ENCODE data around the gene PTPN14.
"Not testable (repeated sequence)": the region's sequence is repeated elsewhere in the genome, so short reads cannot be mapped to it uniquely, and the experiment has no call there.

The PTPN14 gene

DNA sequence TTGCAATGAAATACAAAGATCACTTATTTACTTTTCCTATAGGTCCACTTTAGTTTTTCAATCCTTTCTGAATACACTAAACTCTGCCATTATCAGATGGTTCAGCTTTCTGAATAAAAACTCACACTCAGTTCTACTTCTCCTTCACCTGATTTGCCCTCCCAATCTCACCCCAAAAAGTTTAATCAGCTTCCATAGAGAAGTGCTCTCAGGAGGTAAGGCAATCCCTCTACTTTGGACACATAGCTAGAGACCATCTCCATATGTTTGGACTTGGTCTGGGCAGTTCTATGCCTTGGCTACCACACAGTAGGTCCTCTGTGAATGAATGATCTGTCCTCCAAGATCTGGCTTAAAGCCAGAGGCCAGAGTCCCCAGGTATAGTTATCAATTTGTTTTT lies 40.9 kb downstream of the PTPN14 start:
- DNase-seq (ENCODE audit: low read depth): no peak

DNA sequence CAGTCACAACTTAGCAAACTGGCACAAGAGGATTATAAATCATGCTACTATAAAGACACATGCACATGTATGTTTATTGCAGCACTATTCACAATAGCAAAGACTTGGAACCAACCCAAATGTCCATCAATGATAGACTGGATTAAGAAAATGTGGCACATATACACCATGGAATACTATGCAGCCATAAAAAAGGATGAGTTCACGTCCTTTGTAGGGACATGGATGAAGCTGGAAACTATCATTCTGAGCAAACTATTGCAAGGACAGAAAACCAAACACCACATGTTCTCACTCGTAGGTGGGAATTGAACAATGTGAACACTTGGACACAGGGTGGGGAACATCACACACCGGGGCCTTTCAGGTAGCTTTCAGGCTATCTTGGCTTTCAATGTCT lies 41.8 kb downstream of the PTPN14 start:
- not testable (repeated sequence) for DNase-seq (ENCODE audit: low read depth)

DNA sequence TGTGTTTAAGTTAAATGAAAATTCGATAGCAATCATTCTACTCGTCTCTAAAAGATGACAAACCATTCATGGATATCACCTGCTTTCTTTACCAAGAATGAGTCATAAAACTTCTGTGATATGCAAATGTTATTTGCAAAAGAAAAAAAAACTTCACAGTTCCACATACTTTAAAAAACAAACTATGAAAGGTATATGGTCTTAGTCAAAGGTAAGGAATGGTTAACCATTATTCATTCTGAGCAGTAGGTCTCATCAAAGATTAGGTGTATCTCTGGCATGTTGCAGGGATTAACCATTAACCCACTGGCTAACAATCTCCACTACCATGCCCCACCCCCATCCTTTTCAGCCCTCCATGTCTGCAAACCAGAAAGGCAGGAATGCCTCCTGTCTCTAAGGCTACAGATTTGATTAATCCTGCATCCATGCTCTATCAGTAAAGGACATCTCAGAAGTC lies 44.4 kb downstream of the PTPN14 start:
- no peak for DNase-seq (ENCODE audit: low read depth)

DNA sequence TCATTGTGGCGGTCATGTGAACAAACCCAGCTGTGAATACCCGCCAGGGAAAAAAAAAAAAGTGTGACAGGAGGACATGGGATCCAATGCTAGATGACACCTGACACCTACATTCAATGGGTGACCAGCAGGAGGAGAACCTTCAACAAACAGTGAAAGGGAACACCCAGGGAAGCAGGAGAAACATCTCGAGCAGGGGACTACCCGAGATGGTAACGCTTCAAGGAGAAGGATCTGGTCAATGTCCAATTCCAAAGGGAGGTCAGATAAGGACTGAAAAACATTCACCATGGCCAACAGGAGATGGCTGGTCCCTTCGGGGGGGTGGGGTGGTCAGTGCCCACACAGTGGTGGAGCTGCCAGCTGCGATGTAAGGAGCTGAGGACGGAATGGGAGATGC lies 46.3 kb downstream of the PTPN14 start:
- DNase-seq (ENCODE audit: low read depth): no peak

DNA sequence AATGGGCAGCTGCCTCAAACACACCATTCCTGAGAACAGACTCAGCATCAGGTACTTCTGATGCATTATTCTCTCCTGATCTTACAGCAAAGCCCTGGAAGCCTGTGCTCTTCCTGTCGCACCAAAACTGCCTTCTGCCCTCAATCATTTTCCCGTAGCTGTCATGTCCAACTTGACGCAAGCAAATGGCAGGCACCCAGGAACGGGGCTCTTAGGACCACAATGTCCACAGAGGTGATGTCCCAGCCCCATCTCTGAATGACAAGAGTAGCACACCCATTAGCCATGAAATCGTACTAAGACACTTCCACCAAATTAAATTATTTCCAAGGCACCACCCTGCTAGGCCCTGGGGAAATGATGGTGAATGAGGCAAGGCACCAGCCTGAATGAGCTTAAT lies 47.1 kb downstream of the PTPN14 start:
- no peak for DNase-seq (ENCODE audit: low read depth)

DNA sequence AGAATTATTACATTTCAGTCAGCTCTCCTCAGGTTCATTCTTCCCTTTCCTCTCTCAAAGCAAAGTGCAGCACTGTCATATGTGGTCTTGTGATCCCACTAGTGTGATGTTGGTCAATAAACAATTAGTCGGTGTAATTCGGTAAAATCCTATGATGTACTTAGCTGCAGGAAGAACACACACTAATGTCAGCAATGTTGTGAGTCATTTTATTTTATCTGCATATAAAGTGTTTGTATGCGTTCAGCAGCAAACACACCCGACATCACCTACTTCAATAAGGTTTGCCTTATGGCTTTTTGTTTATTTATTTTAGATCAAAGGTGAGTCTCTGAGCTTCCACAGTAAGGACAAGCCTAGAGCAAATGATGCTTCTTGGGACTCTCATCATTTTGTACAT lies 47.8 kb downstream of the PTPN14 start:
- DNase-seq (ENCODE audit: low read depth): no peak

DNA sequence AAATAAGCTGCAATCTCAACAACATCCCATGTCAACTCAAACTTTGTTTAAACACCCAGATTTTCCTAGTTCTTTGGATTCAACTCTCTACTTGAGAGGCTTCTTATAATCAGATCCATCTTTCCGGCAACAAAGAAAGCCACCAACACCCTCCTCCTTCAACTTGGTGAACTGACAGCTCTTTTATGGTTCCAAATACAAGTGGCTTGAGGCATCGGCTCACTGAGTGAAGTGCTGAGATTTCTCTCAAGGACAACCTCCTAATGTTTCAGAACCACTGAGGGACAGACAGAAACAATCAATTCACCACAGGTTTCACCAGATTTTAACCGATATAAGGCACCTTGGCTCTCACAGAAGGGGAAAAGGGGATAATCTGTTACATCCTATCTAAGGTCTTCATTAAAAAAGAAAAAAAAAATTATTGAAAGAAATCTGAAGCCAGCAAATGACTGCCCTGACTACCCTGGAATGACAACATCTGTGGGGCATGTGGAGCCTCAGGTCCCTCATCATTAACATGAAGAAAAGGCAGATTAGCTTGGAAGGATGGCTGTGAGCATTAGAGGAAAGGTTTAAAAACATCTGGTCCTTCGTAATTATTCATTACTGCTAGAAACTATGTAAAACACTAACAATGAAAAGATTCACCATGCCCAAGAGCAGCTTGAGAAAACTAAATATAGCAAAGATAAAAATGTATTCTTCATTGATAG lies 50.9 kb downstream of the PTPN14 start:
- no peak for DNase-seq (ENCODE audit: low read depth)

DNA sequence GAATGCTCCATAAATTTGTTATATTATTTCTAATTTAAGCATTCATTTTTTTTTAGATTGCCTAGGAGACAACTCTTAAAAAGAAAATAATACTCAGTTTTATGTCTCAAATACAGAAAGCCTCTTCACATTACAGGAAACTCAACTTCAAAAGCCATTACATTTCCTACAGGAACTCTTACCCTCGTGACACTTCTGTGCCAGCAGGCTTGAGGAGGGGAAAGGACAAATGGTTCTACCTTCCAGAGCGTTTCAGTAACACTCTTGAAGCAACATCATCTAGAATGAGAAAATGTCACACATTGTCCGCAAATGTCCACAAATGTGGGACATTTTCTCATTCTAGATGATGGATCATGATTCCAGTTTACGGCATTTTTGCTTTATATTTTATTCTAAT lies 51.7 kb downstream of the PTPN14 start:
- DNase-seq (ENCODE audit: low read depth): no peak

DNA sequence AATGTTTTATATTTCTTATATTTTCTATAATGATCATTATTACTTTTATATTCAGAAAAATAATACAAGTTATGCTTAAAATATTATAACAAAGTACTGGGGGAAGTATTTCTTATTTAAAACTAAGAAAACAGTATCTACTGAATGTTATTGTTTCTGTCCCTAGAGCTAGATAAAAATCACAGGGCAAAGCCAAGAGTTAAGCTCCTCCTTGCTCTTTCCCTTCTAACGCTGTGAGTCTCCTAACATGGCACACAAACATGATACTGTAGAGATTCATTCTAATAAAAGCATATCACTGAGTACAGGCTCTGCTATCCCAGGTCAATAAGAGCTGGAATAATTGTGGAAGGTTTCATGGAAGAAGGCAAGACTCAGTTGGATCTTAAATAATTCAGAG lies 53.4 kb downstream of the PTPN14 start:
- DNase-seq (ENCODE audit: low read depth): no peak

DNA sequence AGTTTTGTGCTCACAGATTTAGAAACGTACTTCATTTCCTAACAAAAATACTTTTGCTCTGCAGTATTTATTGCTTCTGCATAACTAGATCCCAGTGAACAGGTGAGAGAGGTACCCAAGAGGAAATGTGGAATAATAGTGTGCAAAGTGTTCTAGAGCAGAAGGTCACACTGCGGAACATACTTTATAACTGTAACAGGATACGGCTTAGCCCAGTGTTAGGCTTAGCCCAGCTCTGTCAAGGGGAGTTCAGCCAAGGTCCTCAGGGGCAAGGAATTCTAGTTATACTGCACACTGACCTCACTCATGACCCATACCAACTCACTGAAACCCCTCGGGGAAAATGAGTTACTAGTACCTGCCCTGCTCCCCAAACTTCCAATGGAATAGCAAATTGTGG lies 55.3 kb downstream of the PTPN14 start:
- no peak for DNase-seq (ENCODE audit: low read depth)

DNA sequence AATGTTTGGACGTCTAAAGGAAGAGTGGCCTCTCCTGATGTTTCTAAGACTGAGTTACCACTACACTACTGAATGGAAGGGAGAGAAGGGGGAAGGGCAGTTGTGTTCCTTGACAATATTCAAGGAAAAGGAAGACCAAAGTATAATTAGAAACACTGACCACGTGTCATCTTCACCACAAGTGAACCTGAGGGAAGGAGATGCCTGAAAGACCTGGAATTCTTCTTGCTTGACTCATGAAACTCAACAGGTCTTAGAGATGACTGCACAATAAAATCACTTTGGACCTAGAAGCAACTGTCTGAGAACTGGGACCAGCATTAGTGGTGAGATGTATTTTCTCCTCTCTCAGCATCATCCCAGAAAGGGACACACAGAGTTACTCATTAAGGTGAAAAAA lies 56.7 kb downstream of the PTPN14 start:
- no peak for DNase-seq (ENCODE audit: low read depth)

DNA sequence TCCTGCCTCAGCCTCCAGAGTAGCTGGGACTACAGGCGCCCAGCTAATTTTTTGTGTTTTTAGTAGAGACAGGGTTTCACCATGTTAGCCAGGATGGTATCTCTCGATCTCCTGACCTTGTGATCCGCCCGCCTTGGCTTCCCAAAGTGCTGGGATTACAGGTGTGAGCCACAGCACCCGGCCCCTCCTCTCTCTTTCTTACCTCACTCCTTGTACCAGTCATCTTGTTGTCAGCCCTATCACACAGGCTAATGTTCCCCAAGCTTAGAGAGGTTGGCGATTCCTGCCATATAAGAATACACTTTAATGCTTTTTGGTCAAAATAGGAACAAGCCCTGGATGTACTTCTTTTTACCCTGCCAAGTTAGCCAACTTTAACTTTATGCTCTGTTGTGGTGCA lies 57.2 kb downstream of the PTPN14 start:
- not testable (repeated sequence) for DNase-seq (ENCODE audit: low read depth)

DNA sequence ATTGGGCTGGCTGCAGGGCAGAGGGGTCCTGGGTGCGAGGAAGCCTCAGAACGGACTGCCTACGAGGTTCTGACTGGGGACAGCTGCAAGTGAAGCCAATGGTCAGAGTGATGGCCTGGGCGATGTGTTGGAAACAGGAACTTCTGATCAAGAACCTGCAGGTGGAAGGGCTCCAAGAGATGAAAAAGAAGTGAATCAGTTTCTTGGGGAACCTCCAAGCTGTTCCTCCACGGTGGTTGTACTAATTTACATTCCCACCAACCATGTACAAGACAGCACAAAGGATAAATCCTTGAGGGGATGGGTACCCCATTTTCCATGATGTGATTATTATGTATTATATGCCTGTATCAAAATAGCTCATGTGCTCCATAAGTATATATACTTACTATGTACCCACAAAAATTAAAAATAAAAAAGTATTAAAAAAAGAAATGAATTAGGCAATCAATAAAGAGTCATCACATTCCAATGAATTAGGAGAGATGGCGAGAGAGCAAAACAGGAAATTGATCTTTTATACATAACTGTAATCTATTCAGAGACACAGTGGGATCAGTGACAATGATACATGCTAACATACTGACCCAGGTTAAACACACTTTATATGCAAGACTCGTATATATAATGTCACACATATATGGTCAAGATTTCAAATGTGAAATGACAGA lies 58.1 kb downstream of the PTPN14 start:
- DNase-seq (ENCODE audit: low read depth): no peak

DNA sequence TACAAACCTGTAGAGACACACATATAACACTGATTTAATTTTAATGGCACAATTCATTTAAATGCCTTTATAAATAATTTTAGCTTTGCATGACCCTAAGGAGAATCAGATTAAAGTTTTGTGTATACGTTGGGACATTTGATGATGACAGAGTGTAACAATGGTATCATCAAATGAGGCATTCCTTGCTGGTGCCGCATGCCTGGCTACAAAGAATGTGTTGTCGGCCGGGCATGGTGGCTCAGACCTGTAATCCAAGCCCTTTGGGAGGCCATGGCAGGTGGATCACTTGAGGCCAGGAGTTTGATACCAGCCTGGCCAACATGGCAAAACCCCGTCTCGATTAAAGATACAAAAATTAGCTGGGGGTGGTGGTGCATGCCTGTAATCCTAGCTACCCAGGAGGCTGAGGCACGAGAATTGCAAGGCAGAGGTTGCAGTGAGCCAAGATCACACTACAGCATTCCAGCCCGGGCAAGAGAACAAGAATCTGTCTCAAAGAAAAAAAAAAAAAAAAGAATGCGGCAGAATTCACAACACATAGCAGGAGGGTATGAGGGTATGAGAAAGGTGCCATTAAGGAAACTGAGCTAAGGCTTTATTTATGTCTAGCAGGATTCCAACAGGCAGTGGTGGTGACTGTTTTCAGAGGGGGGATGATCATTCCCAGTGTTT lies 58.9 kb downstream of the PTPN14 start:
- no peak for DNase-seq (ENCODE audit: low read depth)

DNA sequence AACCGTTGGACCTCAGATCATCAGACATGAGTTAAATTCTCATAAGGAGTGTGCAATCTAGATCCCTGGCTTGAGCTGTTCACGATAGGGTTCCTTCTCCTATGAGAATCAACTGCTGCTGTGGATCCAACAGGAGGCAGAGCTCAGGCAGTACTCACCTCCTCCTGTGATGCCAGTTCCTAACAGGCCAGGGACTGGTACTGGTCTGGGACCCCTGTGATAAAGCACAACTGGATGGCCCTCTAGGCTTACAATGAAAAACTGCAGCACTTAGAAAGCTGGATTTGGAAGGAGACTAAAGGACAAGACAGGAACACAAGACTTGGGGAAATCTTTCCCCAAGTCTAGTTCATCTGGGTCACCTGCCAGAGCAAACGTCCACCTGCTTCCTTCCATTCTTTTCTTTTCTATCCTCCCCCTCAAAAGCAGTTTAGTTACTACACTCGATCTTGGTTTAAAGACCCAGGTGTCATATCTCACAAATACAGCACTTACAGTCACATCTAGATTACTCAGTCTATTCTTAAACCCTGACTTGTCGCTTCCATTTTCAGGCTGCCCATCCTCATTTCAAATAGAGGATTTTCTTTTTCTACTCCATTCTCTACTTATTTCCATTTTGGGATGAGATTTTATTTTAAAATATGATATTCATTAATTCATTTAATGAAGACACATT lies 59.8 kb downstream of the PTPN14 start:
- no peak for DNase-seq (ENCODE audit: low read depth)

DNA sequence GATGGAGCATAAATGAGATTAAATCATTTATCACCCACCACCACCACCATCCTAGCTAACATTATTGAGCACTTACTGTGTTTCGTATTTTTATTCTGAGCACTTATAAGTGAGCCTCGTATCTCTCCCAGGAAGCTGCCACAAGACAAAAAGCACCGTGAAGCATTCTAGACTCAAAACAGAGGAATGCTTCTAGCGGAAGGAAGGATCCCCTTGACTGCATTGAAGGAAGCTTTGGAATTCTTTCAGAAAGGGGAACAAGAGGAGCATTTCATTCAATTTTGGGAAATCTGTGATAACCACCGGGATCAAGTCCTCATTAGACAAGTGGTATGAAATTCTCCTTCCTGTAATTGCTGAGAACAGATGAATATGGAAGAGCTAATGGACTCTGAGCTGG lies 66.3 kb downstream of the PTPN14 start:
- DNase-seq (ENCODE audit: low read depth): no peak

DNA sequence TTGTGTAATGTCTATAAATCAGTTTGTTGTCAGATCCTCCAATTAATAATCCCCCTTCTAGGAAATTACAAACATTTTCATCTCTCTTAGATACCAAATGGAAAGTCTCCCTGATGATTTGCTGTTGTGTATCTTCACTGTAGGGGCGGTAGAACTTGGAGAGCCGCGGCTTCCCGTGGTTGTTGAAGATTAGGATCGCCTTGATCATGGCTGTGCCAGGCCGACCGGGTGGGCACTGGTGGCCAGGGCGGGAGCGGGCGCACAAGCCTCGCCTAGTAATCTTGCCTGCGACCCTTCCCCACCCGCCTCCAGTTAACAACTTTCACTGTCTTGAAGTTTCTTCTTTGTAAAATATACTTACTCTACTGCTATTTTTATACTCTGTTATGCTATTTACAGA lies 68.2 kb downstream of the PTPN14 start:
- DNase-seq (ENCODE audit: low read depth): not testable (repeated sequence)

DNA sequence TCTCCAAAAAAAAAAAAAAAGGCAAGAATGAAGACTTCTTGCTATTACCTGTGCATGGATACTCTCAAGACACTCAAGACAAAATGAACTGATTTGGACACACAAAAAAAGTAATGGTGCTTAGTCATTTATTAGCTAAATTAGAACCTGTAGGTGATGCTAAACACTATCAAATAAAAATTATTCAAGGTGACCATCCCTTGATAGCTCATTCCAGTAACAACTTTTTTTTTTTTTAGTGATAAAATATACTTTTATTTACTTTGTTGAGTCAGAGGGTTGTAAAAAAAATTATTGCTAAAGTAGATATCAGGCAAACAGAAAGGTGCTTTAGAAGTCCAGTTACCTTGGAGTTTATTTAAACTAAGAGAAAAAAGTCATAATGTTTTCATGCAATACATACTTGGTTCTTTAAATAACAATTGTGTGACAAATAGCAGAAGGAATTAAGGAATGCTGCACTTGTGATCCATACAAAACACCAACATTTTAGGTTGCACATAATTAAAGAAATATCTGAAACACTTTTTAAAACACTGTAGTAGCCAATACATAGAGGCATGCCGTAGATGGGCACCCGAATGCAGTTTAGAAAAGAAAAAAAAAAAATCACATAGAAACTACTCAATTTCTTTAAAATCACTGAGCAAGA lies 69.3 kb downstream of the PTPN14 start:
- not testable (repeated sequence) for DNase-seq (ENCODE audit: low read depth)

DNA sequence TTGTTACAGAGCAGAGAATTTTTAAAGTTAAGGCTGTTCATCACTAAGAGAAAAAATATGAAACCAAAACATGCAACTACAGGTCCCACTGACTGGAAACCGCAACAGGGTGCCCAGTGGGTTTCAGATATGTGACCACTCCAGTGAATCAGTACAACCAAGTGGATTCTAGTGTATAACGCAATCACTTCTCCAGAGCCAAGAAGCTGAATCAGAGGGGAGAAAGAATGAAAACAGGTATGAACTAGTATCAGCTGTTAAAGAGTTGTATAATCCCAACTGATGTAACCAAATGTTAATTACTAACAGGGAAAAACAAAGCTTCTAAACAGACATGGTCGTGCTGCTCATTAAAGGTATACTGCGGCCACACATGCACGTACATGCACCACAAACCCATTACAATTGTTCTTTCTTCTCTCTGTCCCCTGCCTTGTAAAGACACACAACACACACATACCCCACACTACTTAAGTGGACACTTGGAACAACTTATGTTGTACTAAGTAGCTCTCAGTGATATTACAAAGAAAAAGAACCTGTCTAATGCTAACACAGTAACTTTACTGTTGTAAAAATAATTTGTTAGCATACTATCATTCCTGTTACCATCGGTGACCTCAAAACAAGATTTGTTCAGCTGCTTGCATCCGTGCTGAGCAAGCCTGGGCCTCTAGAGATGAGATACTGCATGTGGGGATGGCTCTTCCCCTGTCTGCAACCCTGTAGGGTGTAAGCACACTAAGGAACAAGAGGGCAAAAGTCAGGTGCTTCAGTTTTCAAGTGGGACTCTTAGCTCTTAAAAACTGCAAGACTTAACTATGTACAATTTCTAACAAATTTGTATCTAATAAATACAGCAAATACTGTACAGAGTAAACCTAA lies 74.2 kb downstream of the PTPN14 start:
- no peak for DNase-seq (ENCODE audit: low read depth)

DNA sequence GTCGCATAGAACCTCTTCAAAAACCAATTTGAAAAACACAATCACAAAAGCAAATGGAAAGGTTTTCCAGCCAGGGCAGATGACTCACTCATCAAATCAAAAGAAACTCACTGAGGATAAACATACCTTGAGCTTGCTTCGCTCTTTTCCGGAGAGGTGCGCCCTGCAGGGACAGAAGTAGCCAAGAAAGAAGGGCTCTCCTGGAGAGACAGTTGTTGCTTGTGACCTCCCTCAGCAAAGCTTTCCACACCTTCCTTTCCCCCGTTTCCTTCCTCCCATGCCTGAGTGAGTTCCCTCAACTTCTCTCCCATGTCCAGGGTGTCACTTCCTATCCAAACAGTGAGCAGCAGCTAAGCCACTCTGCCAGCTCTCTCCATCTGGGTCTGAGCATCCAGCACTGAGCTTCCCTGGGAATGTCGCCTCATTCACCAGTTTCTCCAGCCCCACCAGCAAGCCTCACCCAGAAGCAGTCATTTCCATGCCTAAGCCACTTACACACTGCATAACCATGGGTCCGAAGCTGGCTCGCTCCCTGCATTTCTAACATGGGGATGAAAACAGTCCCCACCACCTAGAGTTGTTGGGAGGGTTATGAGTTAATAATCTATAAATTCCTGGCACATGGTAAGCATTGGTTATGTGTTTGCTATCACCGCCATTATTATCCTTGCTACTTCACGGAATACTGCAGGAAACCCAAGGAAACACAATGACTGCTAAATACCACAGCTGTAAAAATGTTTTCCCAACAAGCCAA lies 75.0 kb downstream of the PTPN14 start:
- no peak for DNase-seq (ENCODE audit: low read depth)
